ENCODE data around the gene BRINP1.

DNA sequence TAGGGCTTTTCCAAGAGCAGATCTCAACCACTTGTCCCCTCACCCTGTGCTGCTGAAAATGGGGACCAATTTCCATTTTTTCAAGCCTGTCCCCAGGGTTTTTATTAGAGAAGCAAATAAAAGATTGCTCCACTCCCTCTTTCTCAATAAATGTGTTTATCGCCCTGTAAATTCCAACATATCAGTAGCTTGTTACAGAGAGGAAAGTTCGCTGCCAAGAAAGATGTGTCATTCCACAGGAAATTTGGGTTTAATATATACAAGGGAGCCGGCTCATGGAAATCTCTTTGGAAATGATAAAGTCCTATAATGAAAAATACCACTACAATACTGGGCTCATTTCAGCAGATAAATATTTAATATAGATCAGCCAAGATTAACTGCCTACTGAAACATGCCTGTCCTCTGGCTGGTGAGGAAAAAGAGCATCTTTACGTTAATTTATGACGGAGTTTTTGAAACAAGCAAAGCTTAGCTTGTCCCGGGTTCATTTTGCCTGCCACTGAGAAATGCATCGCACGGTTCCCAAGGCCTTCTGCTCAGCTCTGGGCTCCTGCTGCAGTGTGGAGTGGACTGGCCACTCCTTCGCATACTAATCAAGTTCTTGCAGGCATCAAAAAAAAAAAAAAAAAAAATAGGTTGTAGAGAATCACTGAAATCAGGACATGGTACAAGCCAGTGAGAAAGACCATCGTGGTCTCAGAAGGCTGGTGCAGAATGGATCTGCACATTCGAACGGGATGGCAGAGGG lies 84.5 kb downstream of the BRINP1 start:
- TF ChIP-seq POLR2AphosphoS5 (IDR thresholded peaks at IDR 0.05; ENCODE audit: low read depth, low read length): no peak
- no peak for TF ChIP-seq POLR2A (IDR thresholded peaks at IDR 0.05; ENCODE audit: low read depth, low read length)
- no peak for TF ChIP-seq TAF1 (IDR thresholded peaks at IDR 0.05; ENCODE audit: low read depth, low read length)
- no peak for TF ChIP-seq PAX5 (IDR thresholded peaks at IDR 0.05; ENCODE audit: insufficient read depth, low read length, severe bottlenecking)
